Purkinje cell (primary cell): ENCODE measurements around the gene BSDC1. TPM values are rescaled to one million over a fixed set of nuclear protein-coding genes. Genes with fewer than 3 reads are reported as not detected.

ENCODE experiments used
- polyA plus RNA-seq: library from polyadenylated mRNA; unstranded; fragments of >200 nt; fragmentation: Nextera tagmentation; gene quantifications from 2 replicates; pipeline ENCODE4 v1.2.1, GENCODE V29; 2014

Gene BSDC1, protein sequence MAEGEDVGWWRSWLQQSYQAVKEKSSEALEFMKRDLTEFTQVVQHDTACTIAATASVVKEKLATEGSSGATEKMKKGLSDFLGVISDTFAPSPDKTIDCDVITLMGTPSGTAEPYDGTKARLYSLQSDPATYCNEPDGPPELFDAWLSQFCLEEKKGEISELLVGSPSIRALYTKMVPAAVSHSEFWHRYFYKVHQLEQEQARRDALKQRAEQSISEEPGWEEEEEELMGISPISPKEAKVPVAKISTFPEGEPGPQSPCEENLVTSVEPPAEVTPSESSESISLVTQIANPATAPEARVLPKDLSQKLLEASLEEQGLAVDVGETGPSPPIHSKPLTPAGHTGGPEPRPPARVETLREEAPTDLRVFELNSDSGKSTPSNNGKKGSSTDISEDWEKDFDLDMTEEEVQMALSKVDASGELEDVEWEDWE
- 11.9 and 14.3 TPM in 2 replicates for polyA plus RNA-seq

DNA sequence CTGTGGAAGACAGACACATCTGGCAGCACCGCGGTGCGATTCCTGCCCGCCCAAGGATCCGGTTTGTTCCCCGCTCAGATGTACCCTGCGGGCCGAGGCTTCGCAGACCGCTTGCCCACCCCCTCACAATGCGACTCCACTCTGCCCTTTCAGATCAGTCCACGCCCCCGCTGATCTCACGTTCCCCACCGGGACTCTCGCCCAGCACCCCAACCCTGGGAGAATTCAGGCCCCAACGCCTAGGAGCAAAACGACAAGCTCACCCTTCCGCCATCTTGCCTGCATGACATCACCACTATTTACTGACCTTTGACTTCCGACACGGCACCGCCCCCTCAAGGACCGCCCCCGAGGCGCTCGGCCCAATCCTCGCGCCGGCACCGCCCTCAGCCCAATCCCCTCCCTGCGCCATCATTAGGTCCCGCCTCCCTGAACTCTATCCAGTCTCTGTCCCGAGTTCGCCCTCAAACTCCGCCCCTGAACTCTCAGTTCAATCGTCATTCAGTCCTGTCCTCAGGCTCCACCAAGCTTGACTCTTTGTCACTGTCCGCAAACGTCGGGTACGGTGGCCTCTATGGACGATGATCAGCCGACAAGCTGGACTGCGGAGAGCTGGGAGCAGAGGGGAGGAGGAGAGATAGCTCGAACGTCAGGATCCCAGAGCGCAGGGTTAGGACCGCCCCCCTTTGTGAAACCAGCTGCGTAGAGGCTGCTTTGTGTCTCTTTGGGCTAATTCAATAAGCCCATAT is at the start of gene BSDC1:
Gene BSDC1, minus strand, starts transcription at position 301 of the 749 bp plus-strand sequence. Its CDS starts 27 bp downstream, at position 274.

DNA sequence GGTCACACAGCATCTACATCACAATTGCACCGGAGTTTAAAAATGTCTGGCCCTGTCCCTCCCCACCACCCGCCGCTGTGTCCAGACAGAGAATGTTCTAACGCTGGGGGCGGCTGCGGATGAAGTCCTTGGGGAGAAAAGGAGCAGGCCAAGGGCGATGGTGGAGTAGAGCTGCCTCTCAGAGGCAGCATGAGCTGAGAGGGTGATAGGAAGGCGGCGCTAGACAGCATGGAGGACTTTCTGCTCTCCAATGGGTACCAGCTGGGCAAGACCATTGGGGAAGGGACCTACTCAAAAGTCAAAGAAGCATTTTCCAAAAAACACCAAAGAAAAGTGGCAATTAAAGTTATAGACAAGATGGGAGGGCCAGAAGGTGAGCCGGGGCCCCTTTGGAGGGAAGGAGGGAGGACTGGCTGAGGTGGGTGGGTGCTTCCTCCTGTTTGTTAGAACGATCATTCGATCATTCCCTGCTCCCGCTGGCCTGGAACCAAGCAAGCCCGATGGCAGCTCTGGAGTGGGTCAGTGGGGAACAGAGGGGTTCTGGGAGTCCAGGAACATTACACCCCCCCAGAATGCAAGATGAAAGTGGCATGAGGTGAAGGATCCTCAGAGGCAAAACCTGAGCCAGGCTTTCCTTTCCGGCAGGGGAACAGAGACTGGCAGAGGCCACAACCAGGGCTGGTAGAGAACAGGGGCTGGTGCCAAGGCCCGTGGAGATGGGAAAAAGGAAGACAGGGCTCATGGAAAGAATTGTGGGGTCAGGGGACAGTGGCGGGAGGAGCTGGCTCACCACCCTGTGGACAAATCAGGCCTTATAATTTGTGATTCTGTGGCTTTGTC is 31.5 kb downstream of the BSDC1 start, which contains the start of the genes FAM229A and TSSK3:
Gene FAM229A, minus strand, starts transcription at position 12 of the 840 bp plus-strand sequence. CDS start 394 bp downstream, outside the sequence.
Gene TSSK3, plus strand, starts transcription at position 66 of the 840 bp plus-strand sequence. Its CDS starts 163 bp downstream, at position 229.

DNA sequence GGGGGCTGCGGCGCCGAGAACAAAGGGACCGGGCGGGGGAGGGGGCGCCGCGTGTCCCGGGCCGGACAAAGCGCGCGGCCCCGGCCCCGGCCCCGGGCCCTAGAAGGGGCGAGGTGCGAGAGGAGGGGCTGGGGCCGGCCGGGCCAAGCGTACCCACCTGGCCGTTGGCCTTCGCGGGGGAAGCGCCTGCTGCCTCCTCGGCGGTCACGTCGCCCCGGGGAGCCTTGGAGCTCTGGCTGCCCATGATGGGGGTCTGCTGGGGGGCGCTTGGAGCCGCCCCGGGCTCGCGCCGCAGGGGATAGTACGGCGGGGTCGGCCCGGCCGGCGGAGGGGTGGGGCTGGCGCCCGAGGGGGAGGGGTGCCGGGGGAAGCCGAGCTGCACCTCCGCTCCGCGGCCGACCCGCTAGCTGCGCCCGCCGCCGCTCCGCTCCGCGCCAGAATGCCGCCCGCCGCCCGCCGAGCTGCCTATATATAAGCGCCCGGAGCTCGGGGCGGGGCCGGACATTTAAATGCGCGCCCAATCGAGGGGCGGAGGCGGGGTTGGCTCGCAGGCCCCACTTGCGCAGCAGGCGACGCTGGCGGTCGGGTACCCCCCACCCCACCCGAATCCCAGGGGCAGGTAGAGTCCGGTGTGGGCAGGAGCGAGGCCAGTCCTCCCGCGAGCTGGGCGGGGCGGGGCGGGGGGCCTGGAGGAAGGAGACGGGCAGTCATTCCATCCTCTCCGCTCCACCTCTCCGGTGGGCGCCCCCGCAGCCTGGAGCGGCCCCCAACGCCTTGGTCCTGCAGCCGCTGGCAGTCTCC is 58.3 kb downstream of the BSDC1 start, which contains the start of gene MARCKSL1:
Gene MARCKSL1, minus strand, starts transcription at position 444 of the 801 bp plus-strand sequence. Its CDS starts 200 bp downstream, at position 244.

Other genes with a start within 250 kb of the BSDC1 start
- 1.4 and 4.6 TPM in 2 replicates for gene TXLNA, start 214.8 kb downstream of the BSDC1 start, polyA plus RNA-seq
- 6.1 and 21.0 TPM in 2 replicates for gene CCDC28B, start 193.8 kb downstream of the BSDC1 start, polyA plus RNA-seq
- 0.43 TPM in 1 of 2 replicates, not detected in the other for gene IQCC, start 188.8 kb downstream of the BSDC1 start, polyA plus RNA-seq
- not detected in 2 replicates for gene DCDC2B, start 185.4 kb downstream of the BSDC1 start, polyA plus RNA-seq
- gene TMEM234, start 172.1 kb downstream of the BSDC1 start, polyA plus RNA-seq, result 7.8 and 9.4 TPM in 2 replicates
- 269 and 369 TPM in 2 replicates for gene EIF3I, start 172.0 kb downstream of the BSDC1 start, polyA plus RNA-seq
- not detected in 2 replicates for gene FAM167B, start 147.2 kb downstream of the BSDC1 start, polyA plus RNA-seq
- not detected in 2 replicates for gene LCK, start 143.2 kb downstream of the BSDC1 start, polyA plus RNA-seq
- gene HDAC1, start 102.4 kb downstream of the BSDC1 start, polyA plus RNA-seq, result 0.93 and 3.0 TPM in 2 replicates
- 74.5 and 124 TPM in 2 replicates for gene MARCKSL1, start 58.2 kb downstream of the BSDC1 start, polyA plus RNA-seq
- gene FAM229A, start 32.0 kb downstream of the BSDC1 start, polyA plus RNA-seq, result not detected in 2 replicates
- gene TSSK3, start 31.9 kb downstream of the BSDC1 start, polyA plus RNA-seq, result not detected in 2 replicates
- gene ZBTB8B, start 70.6 kb upstream of the BSDC1 start, polyA plus RNA-seq, result 0.77 and 1.6 TPM in 2 replicates
- gene ZBTB8A, start 145.0 kb upstream of the BSDC1 start, polyA plus RNA-seq, result 0.31 and 0.77 TPM in 2 replicates